ENCODE results near the gene MAP2K1. TPM values are rescaled to one million over a fixed set of nuclear protein-coding genes. Genes with fewer than 3 reads are reported as not detected.
A peak's percentile ranks its signal among the peaks of the same experiment; 100 is the strongest.
"Not testable (repeated sequence)": the region's sequence is repeated elsewhere in the genome, so short reads cannot be mapped to it uniquely, and the experiment has no call there.

MAP2K1 gene
- total RNA-seq, 1 donor from 2014 or later = 82.5 TPM

DNA sequence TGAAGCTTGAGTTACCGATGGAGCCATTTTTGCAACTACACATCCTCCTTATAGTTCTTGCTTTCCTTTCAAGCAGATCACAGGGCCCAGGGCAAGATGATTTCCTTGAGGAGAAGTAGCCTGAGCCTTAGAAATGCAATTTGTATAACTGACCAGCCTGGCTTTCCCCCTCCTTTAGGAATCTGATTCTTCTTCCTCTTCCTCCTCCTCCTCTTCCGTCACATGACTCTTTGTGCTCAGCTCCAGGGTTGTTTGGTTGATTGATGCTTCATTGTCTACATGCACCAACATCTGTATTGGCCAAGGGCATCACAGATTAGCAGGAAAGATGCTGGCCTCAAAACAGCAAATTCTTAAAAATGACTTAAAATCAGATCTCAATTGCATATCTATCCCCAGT is 107.5 kb downstream of the MAP2K1 start:
- intact Hi-C loops (cut with micrococcal nuclease) = no loop called here
- Mint-ChIP-seq H3K36me3 (ENCODE audit: low read depth) (peaks cover 61% of the 10 kb centered on the region), H3K27ac (peak overlapping the region; percentile 59), H3K9me3 (no peaks in the 10 kb centered on the region), H3K4me1 (ENCODE audit: low read depth) (peaks cover 30% of the 10 kb centered on the region), H3K4me3 (no peak overlapping the region), H3K27me3 (ENCODE audit: insufficient read depth) (no peaks in the 10 kb centered on the region)
- DNase-seq (ENCODE audit: low spot score) = no peak

GRCh38 chr15:66496951-66497501 is 110.3 kb downstream of the MAP2K1 start:
- no peak for DNase-seq (ENCODE audit: low spot score)
- intact Hi-C loops (cut with micrococcal nuclease) = loop anchor here (1.0 to 5.0 kb wide), 6 partner anchors 8 to 205 kb away; partner anchors contain the start of genes MAP2K1, SMAD6, TIPIN and ZWILCH
- Mint-ChIP-seq H3K9me3 (no peaks in the 10 kb centered on the region), H3K4me3 (peak overlapping the region; percentile 98), H3K4me1 (ENCODE audit: low read depth) (peaks cover 48% of the 10 kb centered on the region), H3K36me3 (ENCODE audit: low read depth) (peaks cover 79% of the 10 kb centered on the region), H3K27me3 (ENCODE audit: insufficient read depth) (no peaks in the 10 kb centered on the region), H3K27ac (peak overlapping the region; percentile 94)

GRCh38 chr15:66497502-66498455 is 111.1 kb downstream of the MAP2K1 start, which contains the start of gene SNAPC5:
SNAPC5 (minus strand) TSS chr15:66497762; CDS start chr15:66497731, 31 bp downstream.
- intact Hi-C loops (cut with micrococcal nuclease) = loop anchor here (1.0 to 5.0 kb wide), 6 partner anchors 8 to 205 kb away; partner anchors contain the start of genes MAP2K1, SMAD6, TIPIN and ZWILCH
- Mint-ChIP-seq H3K27ac (peak within 1 kb of the TSS; percentile 94), H3K36me3 (ENCODE audit: low read depth) (peaks cover 81% of the 10 kb centered on the region), H3K4me3 (peak within 1 kb of the TSS; percentile 98), H3K4me1 (ENCODE audit: low read depth) (peaks cover 52% of the 10 kb centered on the region), H3K27me3 (ENCODE audit: insufficient read depth) (no peaks in the 10 kb centered on the region), H3K9me3 (no peaks in the 10 kb centered on the region)
- peak; percentile 97 for DNase-seq (ENCODE audit: low spot score)

DNA sequence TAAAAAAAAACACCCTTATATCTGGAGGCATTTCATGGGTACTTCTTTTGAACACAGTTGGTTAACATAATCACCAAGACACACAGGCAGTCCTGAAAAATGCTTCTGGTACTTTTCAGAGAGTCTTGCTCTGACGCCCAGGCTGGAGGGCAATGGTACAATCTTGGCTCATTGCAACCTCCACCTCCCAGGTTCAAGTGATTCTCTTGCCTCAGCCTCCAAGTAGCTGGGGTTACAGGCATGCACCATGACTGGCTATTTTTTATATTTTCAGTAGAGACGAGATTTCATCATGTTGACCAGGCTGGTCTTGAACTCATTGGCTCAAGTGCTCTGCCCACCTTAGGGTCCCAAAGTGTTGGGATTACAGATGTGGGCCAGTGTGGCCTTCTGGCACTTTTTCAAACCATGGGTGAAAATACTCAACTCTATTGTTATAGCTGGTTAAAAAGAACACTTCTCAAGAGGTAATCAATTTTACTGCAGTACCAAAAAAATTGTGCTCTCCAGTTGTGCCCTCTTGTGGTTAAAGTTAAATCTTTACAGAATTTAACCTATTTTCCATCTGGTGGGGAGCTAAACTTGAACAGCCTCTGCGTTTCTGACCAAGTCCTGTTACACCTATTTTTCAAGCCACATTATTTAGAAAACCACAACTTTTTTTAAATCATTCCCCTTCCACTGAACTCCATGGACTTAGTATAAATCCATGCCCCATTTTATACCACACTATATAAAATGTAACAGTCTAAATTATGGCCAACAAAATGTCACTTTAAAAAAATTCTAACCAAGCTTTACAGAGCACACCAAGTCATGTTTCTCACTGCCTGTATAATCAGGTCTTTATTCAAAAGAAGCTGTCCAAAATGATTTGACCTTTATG is 112.0 kb downstream of the MAP2K1 start:
- no peak overlapping the region for H3K4me3 Mint-ChIP-seq
- peak overlapping the region; percentile 94 for H3K27ac Mint-ChIP-seq
- intact Hi-C loops (cut with micrococcal nuclease) = loop anchor here (5.0 kb wide), 1 partner anchor 204 kb away; the partner anchor contains the start of gene SMAD6
- peaks cover 60% of the 10 kb centered on the region for H3K4me1 Mint-ChIP-seq (ENCODE audit: low read depth)
- H3K36me3 Mint-ChIP-seq (ENCODE audit: low read depth) = peaks cover 82% of the 10 kb centered on the region
- H3K27me3 Mint-ChIP-seq (ENCODE audit: insufficient read depth) = no peaks in the 10 kb centered on the region
- H3K9me3 Mint-ChIP-seq = no peaks in the 10 kb centered on the region
- DNase-seq (ENCODE audit: low spot score) = no peak

DNA sequence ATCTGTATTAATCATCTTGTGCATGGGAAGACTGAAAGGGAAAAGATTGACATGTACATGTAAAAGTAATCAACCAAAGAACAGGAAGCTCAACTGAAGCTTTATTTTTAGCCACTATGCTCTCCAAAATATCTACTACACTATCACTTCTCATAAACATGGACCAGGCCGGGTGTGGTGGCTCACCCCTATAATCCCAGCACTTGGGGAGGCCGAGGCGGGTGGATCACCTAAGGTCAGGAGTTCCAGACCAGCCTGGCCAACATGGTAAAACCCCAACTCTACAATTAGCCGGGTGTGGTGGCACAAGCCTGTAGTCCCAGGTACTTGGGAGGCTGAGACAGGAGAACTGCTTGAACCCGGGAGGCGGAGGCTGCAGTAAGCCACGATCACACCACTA is 113.6 kb downstream of the MAP2K1 start:
- peaks cover 49% of the 10 kb centered on the region for H3K4me1 Mint-ChIP-seq (ENCODE audit: low read depth)
- intact Hi-C loops (cut with micrococcal nuclease) = loop anchor here (10.0 kb wide), 2 partner anchors 754 to 1196 kb away; partner anchors contain the start of genes AAGAB, IQCH and RNU5B-1

DNA sequence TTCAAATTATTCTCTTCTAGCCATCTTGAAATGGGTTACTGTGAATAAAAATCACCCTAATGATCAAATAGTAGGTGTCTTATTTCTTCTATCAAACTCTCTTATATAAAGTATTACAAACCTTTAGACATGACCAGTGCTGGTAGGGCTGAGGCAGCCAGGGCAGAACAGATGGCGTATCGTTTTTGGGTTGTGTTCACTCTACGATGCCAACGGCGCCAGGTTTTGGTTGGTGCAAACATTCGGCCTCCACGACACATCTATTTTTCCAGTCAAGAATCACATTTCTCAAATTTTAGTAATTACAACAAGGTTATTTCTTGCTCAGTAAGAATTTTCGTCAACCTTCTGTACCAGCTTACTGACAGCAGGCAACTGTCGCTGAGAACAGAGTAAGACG is 115.8 kb downstream of the MAP2K1 start:
- peaks cover 58% of the 10 kb centered on the region for H3K4me1 Mint-ChIP-seq (ENCODE audit: low read depth)
- peak overlapping the region; percentile 70 for H3K27ac Mint-ChIP-seq
- H3K36me3 Mint-ChIP-seq (ENCODE audit: low read depth) = peaks cover 72% of the 10 kb centered on the region
- peak overlapping the region; percentile 99 for H3K4me3 Mint-ChIP-seq
- intact Hi-C loops (cut with micrococcal nuclease) = loop anchor here (10.0 kb wide), 2 partner anchors 752 to 1198 kb away; partner anchors contain the start of genes AAGAB, IQCH and RNU5B-1
- H3K27me3 Mint-ChIP-seq (ENCODE audit: insufficient read depth) = no peaks in the 10 kb centered on the region
- H3K9me3 Mint-ChIP-seq = no peaks in the 10 kb centered on the region
- DNase-seq (ENCODE audit: low spot score) = no peak

More for the DNA sequence above, 113.6 kb downstream of the MAP2K1 start:
- Mint-ChIP-seq H3K27ac (peak overlapping the region; percentile 71), H3K4me3 (peak overlapping the region; percentile 49), H3K36me3 (ENCODE audit: low read depth) (peaks cover 77% of the 10 kb centered on the region)
- H3K27me3 Mint-ChIP-seq (ENCODE audit: insufficient read depth); H3K9me3 Mint-ChIP-seq; DNase-seq (ENCODE audit: low spot score): not testable (repeated sequence)

- H3K4me3 Mint-ChIP-seq = peak overlapping the region; percentile 99
- H3K27ac Mint-ChIP-seq = peak overlapping the region; percentile 99
- peaks cover 59% of the 10 kb centered on the region for H3K4me1 Mint-ChIP-seq (ENCODE audit: low read depth)
- H3K36me3 Mint-ChIP-seq (ENCODE audit: low read depth) = peaks cover 65% of the 10 kb centered on the region
- H3K9me3 Mint-ChIP-seq; DNase-seq (ENCODE audit: low spot score); H3K27me3 Mint-ChIP-seq (ENCODE audit: insufficient read depth): not testable (repeated sequence)
- intact Hi-C loops (cut with micrococcal nuclease) = loop anchor here (10.0 kb wide), 2 partner anchors 752 to 1198 kb away; partner anchors contain the start of genes AAGAB, IQCH and RNU5B-1
Measured at GRCh38 chr15:66503041-66503648, 116.4 kb downstream of the MAP2K1 start.

DNA sequence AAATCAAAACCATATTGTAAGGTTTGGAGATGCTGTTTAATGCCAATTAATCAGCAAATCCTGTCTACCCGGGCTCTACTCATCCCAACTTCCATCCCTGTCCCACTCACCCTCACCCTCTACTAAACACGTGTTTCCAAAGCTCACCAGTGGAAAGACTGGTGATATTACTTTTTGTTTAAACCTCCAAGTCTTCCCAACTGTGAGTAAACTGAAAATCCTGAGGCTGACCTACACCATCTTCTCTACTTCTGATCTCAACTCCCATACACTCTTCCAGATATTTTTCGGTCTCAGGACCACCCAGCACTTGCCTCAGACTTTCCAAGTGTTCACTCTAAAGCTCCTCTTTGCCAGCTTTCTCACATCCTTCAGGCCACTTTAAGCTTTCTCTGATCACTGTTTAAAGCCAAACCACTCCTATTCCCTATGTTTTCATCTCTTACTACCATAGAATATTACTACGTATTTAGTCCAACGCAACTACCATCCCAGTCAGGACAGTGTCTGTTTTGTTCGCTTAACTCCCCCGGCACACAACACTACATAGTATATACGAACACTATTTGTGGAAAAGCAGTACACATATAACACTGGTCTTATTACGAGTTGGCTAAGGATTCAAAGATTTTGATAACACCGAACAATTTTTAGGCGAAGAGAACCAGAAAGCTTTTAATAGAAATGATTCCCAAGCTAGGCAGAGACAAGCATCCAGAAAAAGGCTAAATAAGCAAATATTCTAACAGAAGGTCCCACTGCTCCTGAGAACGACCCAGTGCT is 117.3 kb downstream of the MAP2K1 start:
- no peak for DNase-seq (ENCODE audit: low spot score)
- Mint-ChIP-seq H3K27ac (peak overlapping the region; percentile 99), H3K27me3 (ENCODE audit: insufficient read depth) (no peaks in the 10 kb centered on the region), H3K4me3 (peak overlapping the region; percentile 99), H3K36me3 (ENCODE audit: low read depth) (peaks cover 60% of the 10 kb centered on the region), H3K4me1 (ENCODE audit: low read depth) (peaks cover 62% of the 10 kb centered on the region), H3K9me3 (no peaks in the 10 kb centered on the region)
- intact Hi-C loops (cut with micrococcal nuclease) = loop anchor here (1.0 to 10.0 kb wide), 5 partner anchors 63 to 1199 kb away; partner anchors contain the start of genes AAGAB, INTS14, IQCH and RNU5B-1

DNA sequence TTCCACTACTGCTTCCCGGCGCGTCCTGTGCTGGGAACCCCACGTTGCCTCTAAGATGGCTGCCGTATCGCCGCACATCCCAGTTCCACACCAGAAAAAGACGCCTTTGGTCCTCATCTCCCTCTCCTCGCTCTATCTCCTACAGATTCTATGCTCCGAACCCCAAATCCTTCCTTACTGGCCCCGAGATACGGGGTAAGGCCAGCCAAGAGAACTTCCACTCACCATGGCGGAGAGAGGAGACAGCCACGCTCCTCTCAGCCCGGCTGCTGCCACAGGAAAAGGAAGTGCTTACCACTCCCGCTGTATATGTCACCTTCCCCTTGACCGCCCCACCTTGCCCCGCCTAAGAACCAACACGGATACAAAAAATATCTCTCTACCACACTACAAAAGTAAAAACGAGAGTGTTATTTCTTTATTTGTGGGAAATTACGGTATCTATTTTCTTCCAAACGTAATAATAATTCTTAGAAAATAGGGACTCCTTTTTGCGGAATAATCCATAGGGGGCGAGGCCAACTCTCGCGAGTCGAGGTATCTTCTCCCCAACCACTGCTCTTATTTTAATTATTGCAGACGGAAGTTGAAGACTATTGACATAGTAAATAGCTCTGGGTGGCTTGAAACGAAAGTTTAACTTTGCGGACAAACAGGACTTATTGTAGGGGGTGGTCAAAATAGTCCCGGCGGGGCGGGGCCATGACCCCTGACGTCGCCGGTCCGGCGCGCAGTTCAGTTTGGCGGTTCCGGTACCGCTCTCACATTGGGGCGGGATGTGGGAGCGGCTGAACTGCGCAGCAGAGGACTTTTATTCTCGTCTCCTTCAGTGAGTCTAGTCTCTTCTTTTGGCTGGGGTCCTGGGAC is 118.1 kb downstream of the MAP2K1 start, which contains the start of the genes RPL4 and ZWILCH:
Gene RPL4, minus strand, starts transcription at position 293 of the 867 bp plus-strand sequence. Its CDS starts 65 bp downstream, at position 228.
Gene ZWILCH, plus strand, starts transcription at position 764 of the 867 bp plus-strand sequence. Its CDS starts 13 bp downstream, at position 777.
- peak; percentile 77 for DNase-seq (ENCODE audit: low spot score)
- peaks cover 55% of the 10 kb centered on the region for H3K4me1 Mint-ChIP-seq (ENCODE audit: low read depth)
- peaks cover 55% of the 10 kb centered on the region for H3K36me3 Mint-ChIP-seq (ENCODE audit: low read depth)
- peak within 1 kb of the TSS; percentile 99 for H3K4me3 Mint-ChIP-seq
- no peaks in the 10 kb centered on the region for H3K9me3 Mint-ChIP-seq
- H3K27ac Mint-ChIP-seq = peak within 1 kb of the TSS; percentile 99
- no peaks in the 10 kb centered on the region for H3K27me3 Mint-ChIP-seq (ENCODE audit: insufficient read depth)
- intact Hi-C loops (cut with micrococcal nuclease) = loop anchor here (1.0 to 10.0 kb wide), 8 partner anchors 7 to 1200 kb away; partner anchors contain the start of genes AAGAB, INTS14, IQCH and MAP2K1

GRCh38 chr15:66505430-66505811 is 118.7 kb downstream of the MAP2K1 start:
- Mint-ChIP-seq H3K9me3 (no peaks in the 10 kb centered on the region), H3K27ac (peak overlapping the region; percentile 99), H3K27me3 (ENCODE audit: insufficient read depth) (no peaks in the 10 kb centered on the region), H3K36me3 (ENCODE audit: low read depth) (peaks cover 48% of the 10 kb centered on the region), H3K4me3 (peak overlapping the region; percentile 99), H3K4me1 (ENCODE audit: low read depth) (peaks cover 49% of the 10 kb centered on the region)
- intact Hi-C loops (cut with micrococcal nuclease) = loop anchor here (1.0 to 10.0 kb wide), 6 partner anchors 8 to 1201 kb away; partner anchors contain the start of genes AAGAB, IQCH, MAP2K1 and RNU5B-1
- DNase-seq (ENCODE audit: low spot score) = no peak
